Measurements from ENCODE around the gene EEF1AKMT1. TPM values are rescaled to one million over a fixed set of nuclear protein-coding genes. Genes with fewer than 3 reads are reported as not detected.

Gene EEF1AKMT1
- total RNA-seq, 1 experiment from 2014 or later, result 6.1 TPM

- no peaks in the 10 kb centered on the region for H3K79me1 ChIP-seq (ENCODE audit: insufficient read depth, low read depth, low read length, poor library complexity, severe bottlenecking)
- no peaks in the 10 kb centered on the region for H3K9me3 ChIP-seq (ENCODE audit: control insufficient read depth, low read depth, low read length)
- H3K4me1 Mint-ChIP-seq, result no peaks in the 10 kb centered on the region
- H3K56ac ChIP-seq (ENCODE audit: insufficient read length, low read depth, low read length), result no peak overlapping the region
- H3K4me1 ChIP-seq (ENCODE audit: insufficient read depth, low read length), result no peaks in the 10 kb centered on the region
- no peak overlapping the region for H3K23ac ChIP-seq (ENCODE audit: insufficient read length, low read depth, low read length)
- H2AFZ ChIP-seq (ENCODE audit: low read length), result no peak overlapping the region
- no peak overlapping the region for H2BK20ac ChIP-seq (ENCODE audit: low read depth, low read length, poor library complexity, severe bottlenecking)
- no peak for DNase-seq
- H3K18ac ChIP-seq (ENCODE audit: insufficient read length, low read depth, low read length), result no peak overlapping the region
- H2BK12ac ChIP-seq (ENCODE audit: insufficient read length, low read depth, low read length), result no peak overlapping the region
- H4K8ac ChIP-seq (replicated peaks; ENCODE audit: insufficient read length, low read depth, low read length), result no peak overlapping the region
- H3K27me3 ChIP-seq (ENCODE audit: insufficient read depth, low read length), result no peaks in the 10 kb centered on the region
- no peak overlapping the region for H3K27ac ChIP-seq (ENCODE audit: insufficient read length, low read depth, low read length)
- H2AK5ac ChIP-seq (ENCODE audit: insufficient read length, low read length), result no peak overlapping the region
- no peak overlapping the region for H3K14ac ChIP-seq (ENCODE audit: insufficient read depth, low read length)
- H3K9ac ChIP-seq (ENCODE audit: extremely low read depth, insufficient read length, low read length), result no peak overlapping the region
- H3K4me2 ChIP-seq (ENCODE audit: insufficient read depth, insufficient read length, low read length), result no peak overlapping the region
- no peaks in the 10 kb centered on the region for H3K9me3 Mint-ChIP-seq
- H2BK5ac ChIP-seq (ENCODE audit: insufficient read length, low read length), result no peak overlapping the region
- H3K23me2 ChIP-seq (ENCODE audit: insufficient read length, low read depth, low read length, poor library complexity, severe bottlenecking), result no peaks in the 10 kb centered on the region
- H3K36me3 Mint-ChIP-seq (ENCODE audit: insufficient read depth in 1 of 3, low read depth in 3 of 3), result peaks cover 14 to 48% (median 47%) of the 10 kb centered on the region in 3 experiments; a peak in 6 of 7 replicates
- TF ChIP-seq CTCF (conservative IDR thresholded peaks at IDR 0.05), result no peak
- H4K91ac ChIP-seq (ENCODE audit: insufficient read length, low read depth, low read length), result no peak overlapping the region
- no peaks in the 10 kb centered on the region; the same call in 1 of the 2 replicates for H3K79me2 ChIP-seq (ENCODE audit: insufficient read depth, low read length)
- H3K27me3 Mint-ChIP-seq (ENCODE audit: low read depth), result no peaks in the 10 kb centered on the region
- H3K4ac ChIP-seq (ENCODE audit: low read depth, low read length), result no peak overlapping the region
- no peak overlapping the region for H3K27ac Mint-ChIP-seq
- no peak overlapping the region for H2BK120ac ChIP-seq (ENCODE audit: low read depth, low read length, poor library complexity, severe bottlenecking)
- H4K20me1 ChIP-seq (ENCODE audit: control insufficient read depth, insufficient read depth, insufficient read length), result no peaks in the 10 kb centered on the region
- WGBS (ENCODE audit: extremely low coverage, insufficient read length, low lambda C conversion rate), result no CpG with 5 or more reads among the region's 6 CpGs
- no peak overlapping the region for H2BK15ac ChIP-seq (ENCODE audit: low read depth, low read length)
- H3T11ph ChIP-seq (ENCODE audit: low read length), result no peak overlapping the region
- H3K4me3 Mint-ChIP-seq, result no peak overlapping the region
- H4K5ac ChIP-seq (ENCODE audit: insufficient read length, low read depth, low read length), result no peak overlapping the region
Observed at GRCh38 chr13:20799726-20800416, 26.1 kb upstream of the EEF1AKMT1 start.

Measured in H9 (cell line).